Spleen (tissue), 7 donors: ENCODE results near the gene POU2AF1.

Source experiments
- CTCF ChIP-seq, 11 experiments: fragments of 200-600 bp in 7 of 11; fragments of 450-650 bp in 4 of 11; sonication (generic) in 4 of 11; IDR thresholded peaks in 8 of 11; conservative IDR thresholded peaks in 3 of 11; 1 replicate in 7 of 11; 2 replicates in 4 of 11; pipeline versions ENCODE4 v1.4.0 to v1.8.0; 2016 to 2021; ENCODE audit warnings: antibody characterized with exemption in 11 of 11, inconsistent platforms in 4 of 11, mild to moderate bottlenecking in 1 of 11
- POLR2A ChIP-seq, 3 donors: fragments of 450-650 bp; IDR thresholded peaks; one replicate each; pipeline ENCODE4 v1.5.1; 2017; ENCODE audit warnings: antibody characterized with exemption in 3 of 3, mild to moderate bottlenecking in 1 of 3
- donor health status: DM: no; HTN: no; CAD: no; lungs with moderate emphysema.
- donor health status: DM: no; HTN: no; CAD: no.
- donor health status: DM: no; HTN: no; CAD: no.

GRCh38 chr11:111305876-111306275, 73.2 kb downstream of the POU2AF1 start:
- TF ChIP-seq CTCF (IDR thresholded peaks at IDR 0.05 in 8 of 11, conservative IDR thresholded peaks at IDR 0.05 in 3 of 11): no peak
- TF ChIP-seq POLR2A (IDR thresholded peaks at IDR 0.05): no peak
